Left ventricle myocardium inferior (tissue), 1 donor: ENCODE measurements around the gene WHAMM. TPM values are rescaled to one million over a fixed set of nuclear protein-coding genes. Genes with fewer than 3 reads are reported as not detected.

Source experiments
- DNase-seq: peaks from one replicate; pipeline ENCODE4 v3.0.0-alpha.2; 2020
- H3K27ac ChIP-seq: fragments of 200-600 bp; replicated peaks from 2 replicates; pipeline ENCODE4 v1.8.0; 2021
- H3K27me3 ChIP-seq: fragments of 200-600 bp; 2 replicates; pipeline ENCODE4 v1.8.0; 2021; ENCODE audit warnings: low read depth
- H3K36me3 ChIP-seq: fragments of 200-600 bp; 2 replicates; pipeline ENCODE4 v1.8.0; 2021
- H3K4me1 ChIP-seq: fragments of 200-600 bp; 2 replicates; pipeline ENCODE4 v1.8.0; 2021
- H3K4me3 ChIP-seq: fragments of 200-600 bp; 2 replicates; pipeline ENCODE4 v1.8.0; 2021; ENCODE audit warnings: mild to moderate bottlenecking, moderate library complexity
- H3K9me3 ChIP-seq: fragments of 200-600 bp; replicated peaks from 2 replicates; pipeline ENCODE4 v1.8.0; 2021
- intact Hi-C: fragments of 100-400 bp; cut with micrococcal nuclease; formaldehyde crosslinking; loops from one replicate; pipeline ENCODE4 v1.11.0; 2022
- total RNA-seq: library from RNA; stranded (reverse); fragmentation: NEBNext Ultra II Directional; extraction: Animal tissue kit (Norgen Biotek cat#: 25700); gene quantifications from one replicate; pipeline ENCODE4 v1.2.1, GENCODE V29; 2021
- TF ChIP-seq, protein P1 (sequence below): fragments of 200-600 bp; IDR thresholded peaks from 2 replicates; pipeline ENCODE4 v1.8.0; 2021; ENCODE audit warnings: antibody characterized with exemption, mild to moderate bottlenecking, borderline replicate concordance
- donor health status: DM: no; HTN: yes; CAD: no; lungs with severe emphysema.

Gene WHAMM
- total RNA-seq, 1 donor from 2014 or later = 5.4 TPM

DNA sequence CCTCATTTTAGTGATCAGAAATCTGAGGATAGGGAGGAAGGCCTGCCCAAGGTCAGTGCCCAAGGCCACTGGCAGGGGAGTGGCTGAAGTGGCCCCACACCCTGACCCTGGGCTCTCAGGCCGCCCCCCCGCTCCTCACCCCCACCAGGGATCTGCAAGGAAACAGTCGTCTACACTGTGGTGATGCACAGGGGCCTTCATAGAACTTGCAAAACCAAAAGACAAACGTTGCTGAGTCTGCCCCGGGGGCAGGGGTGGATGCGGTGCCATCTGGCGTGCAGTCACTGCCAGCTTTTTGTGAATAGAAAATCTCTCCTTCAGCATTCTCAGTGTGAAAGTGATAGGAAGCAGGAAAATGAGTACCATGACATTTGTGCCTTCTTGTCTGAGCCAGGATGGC lies 41.3 kb downstream of the WHAMM start:
- Histone ChIP-seq H3K4me1 (peaks cover 15% of the 10 kb centered on the region), H3K36me3 (peaks cover 10% of the 10 kb centered on the region), H3K4me3 (no peak overlapping the region), H3K27me3 (no peaks in the 10 kb centered on the region), H3K9me3 (no peaks in the 10 kb centered on the region), H3K27ac (no peak overlapping the region)
- TF ChIP-seq, protein P1, sequence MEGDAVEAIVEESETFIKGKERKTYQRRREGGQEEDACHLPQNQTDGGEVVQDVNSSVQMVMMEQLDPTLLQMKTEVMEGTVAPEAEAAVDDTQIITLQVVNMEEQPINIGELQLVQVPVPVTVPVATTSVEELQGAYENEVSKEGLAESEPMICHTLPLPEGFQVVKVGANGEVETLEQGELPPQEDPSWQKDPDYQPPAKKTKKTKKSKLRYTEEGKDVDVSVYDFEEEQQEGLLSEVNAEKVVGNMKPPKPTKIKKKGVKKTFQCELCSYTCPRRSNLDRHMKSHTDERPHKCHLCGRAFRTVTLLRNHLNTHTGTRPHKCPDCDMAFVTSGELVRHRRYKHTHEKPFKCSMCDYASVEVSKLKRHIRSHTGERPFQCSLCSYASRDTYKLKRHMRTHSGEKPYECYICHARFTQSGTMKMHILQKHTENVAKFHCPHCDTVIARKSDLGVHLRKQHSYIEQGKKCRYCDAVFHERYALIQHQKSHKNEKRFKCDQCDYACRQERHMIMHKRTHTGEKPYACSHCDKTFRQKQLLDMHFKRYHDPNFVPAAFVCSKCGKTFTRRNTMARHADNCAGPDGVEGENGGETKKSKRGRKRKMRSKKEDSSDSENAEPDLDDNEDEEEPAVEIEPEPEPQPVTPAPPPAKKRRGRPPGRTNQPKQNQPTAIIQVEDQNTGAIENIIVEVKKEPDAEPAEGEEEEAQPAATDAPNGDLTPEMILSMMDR = no peak
- DNase-seq = no peak
- intact Hi-C loops = loop anchor here (5.0 kb wide), 2 partner anchors 52 to 152 kb away; no protein-coding TSS in a partner anchor

- H3K27ac ChIP-seq = no peak overlapping the region
- no peak overlapping the region for H3K4me3 ChIP-seq
- no peaks in the 10 kb centered on the region for H3K9me3 ChIP-seq
- peaks cover 10% of the 10 kb centered on the region for H3K36me3 ChIP-seq
- peaks cover 15% of the 10 kb centered on the region for H3K4me1 ChIP-seq
- DNase-seq = no peak
- TF ChIP-seq, protein P1 = no peak
- H3K27me3 ChIP-seq = no peaks in the 10 kb centered on the region
- intact Hi-C loops = loop anchor here (5.0 kb wide), 2 partner anchors 51 to 151 kb away; no protein-coding TSS in a partner anchor
These were observed 42.0 kb downstream of the WHAMM start for GRCh38 chr15:82851306-82851850.

DNA sequence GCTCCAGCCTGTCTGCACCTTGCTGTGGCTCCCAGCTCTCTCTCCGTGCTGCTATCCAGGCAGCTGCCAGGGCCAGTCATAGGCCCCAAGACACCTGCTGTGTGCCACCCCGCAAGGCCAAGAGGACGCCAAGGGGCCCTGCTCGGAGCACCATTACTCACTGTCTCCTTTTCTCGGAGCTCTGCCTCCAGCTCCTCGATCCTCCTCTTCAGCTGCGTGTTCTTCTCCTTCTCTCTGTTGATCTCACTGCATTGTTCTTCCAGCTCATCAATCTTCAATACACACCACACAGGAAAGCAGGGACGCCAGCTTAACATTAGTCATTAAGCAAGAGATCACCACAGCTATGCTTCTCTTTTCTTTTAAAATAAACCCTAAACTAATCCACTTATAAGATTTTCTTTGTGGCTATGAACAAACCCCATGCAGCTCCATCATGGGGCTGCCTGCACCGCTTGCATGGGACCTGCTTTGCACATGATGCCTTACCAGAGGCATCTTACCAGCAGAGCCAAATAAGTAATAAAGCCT lies 42.6 kb downstream of the WHAMM start:
- no peak overlapping the region for H3K27ac ChIP-seq
- peaks cover 10% of the 10 kb centered on the region for H3K36me3 ChIP-seq
- intact Hi-C loops = loop anchor here (5.0 kb wide), 2 partner anchors 50 to 150 kb away; no protein-coding TSS in a partner anchor
- H3K4me1 ChIP-seq = peaks cover 15% of the 10 kb centered on the region
- H3K27me3 ChIP-seq = no peaks in the 10 kb centered on the region
- DNase-seq = no peak
- no peak overlapping the region for H3K4me3 ChIP-seq
- TF ChIP-seq, protein P1 = no peak
- no peaks in the 10 kb centered on the region for H3K9me3 ChIP-seq

DNA sequence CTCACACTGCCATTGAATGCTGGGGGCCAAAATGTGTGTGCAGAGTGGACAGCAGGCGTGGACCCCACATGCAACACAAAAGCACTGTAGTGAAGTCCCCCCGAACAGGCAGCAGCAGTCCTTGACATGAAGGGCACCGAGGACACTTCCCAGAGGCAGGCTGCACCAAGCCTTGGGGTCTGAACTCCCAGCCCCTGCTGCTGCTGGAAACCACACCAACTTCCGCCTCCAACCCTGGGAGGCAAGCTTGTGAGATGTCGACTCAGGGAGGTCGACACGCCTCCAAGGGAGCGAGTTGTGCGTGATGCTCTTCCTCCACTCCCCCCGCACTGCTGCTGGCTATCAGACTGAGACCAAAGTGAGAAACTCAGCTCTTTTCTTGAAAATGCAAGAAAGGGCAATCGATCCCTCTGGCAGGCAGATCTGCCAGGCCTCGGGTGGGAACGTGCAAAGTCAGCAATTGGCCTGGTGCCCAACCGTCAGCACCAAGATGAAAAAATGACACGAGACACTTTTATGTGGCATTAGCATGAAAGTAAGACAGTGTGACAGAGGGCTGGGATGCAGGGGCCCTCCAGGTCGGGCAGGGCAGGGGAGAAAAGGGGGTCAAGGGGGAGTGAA lies 43.6 kb downstream of the WHAMM start:
- peaks cover 10% of the 10 kb centered on the region for H3K36me3 ChIP-seq
- no peak for DNase-seq
- intact Hi-C loops = loop anchor here (5.0 kb wide), 2 partner anchors 49 to 149 kb away; no protein-coding TSS in a partner anchor
- H3K9me3 ChIP-seq = no peaks in the 10 kb centered on the region
- TF ChIP-seq, protein P1 = no peak
- H3K27me3 ChIP-seq = no peaks in the 10 kb centered on the region
- H3K27ac ChIP-seq = no peak overlapping the region
- H3K4me1 ChIP-seq = peaks cover 15% of the 10 kb centered on the region
- H3K4me3 ChIP-seq = no peak overlapping the region

DNA sequence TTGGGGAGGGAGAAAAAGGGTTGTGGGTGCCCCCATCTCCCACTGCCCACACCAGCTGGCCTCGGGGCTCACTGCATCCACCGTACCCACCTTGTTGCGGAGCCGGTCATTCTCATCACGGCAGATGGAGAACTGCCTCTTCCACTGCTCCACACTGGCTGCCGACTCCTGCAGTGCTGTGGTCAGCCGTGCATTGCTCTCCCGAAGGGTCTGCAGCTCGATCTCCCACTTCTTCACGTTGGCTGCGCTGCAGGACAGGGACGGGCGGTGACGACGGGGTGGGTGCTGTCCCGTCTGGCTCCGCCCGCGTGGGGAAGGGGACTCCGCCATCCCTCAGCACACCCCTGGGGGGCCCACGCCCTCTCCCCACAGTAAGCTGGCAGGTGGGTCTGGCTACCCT lies 45.1 kb downstream of the WHAMM start:
- H3K4me1 ChIP-seq = peaks cover 8% of the 10 kb centered on the region
- H3K27ac ChIP-seq = no peak overlapping the region
- H3K4me3 ChIP-seq = no peak overlapping the region
- TF ChIP-seq, protein P1 = no peak
- H3K9me3 ChIP-seq = no peaks in the 10 kb centered on the region
- intact Hi-C loops = loop anchor here (5.0 kb wide), 2 partner anchors 48 to 148 kb away; no protein-coding TSS in a partner anchor
- DNase-seq = no peak
- no peaks in the 10 kb centered on the region for H3K27me3 ChIP-seq
- peaks cover 10% of the 10 kb centered on the region for H3K36me3 ChIP-seq
